Liver (tissue), 9 donors: ENCODE results near the gene SGCG. TPM values are rescaled to one million over a fixed set of nuclear protein-coding genes. Genes with fewer than 3 reads are reported as not detected.

Experiments used
- DNase-seq: peaks from one replicate; pipeline ENCODE4 v3.0.0-alpha.2; 2017; ENCODE audit warnings: low spot score
- H3K27ac ChIP-seq, 2 donors: one replicate each; pipeline ENCODE4 v1.7.0; 2013; ENCODE audit warnings: inconsistent platforms in 2 of 2, low read length in 2 of 2, control low read depth in 1 of 2, low read depth in 1 of 2, mild to moderate bottlenecking in 1 of 2
- H3K27me3 ChIP-seq, 4 donors: one replicate each; pipeline versions ENCODE4 v1.6.1 to v1.7.0; 2013; ENCODE audit warnings: low read length in 3 of 4, inconsistent platforms in 1 of 4, mild to moderate bottlenecking in 1 of 4, moderate library complexity in 1 of 4; ENCODE audit not compliant: control insufficient read depth in 4 of 4, insufficient read depth in 4 of 4
- H3K36me3 ChIP-seq, 4 donors: one replicate each; pipeline versions ENCODE4 v1.6.1 to v1.7.0; 2013; ENCODE audit warnings: low read length in 3 of 4, mild to moderate bottlenecking in 3 of 4, low read depth in 1 of 4, moderate library complexity in 1 of 4; ENCODE audit not compliant: control insufficient read depth in 4 of 4, insufficient read depth in 3 of 4
- H3K4me1 ChIP-seq, 4 donors: one replicate each; pipeline versions ENCODE4 v1.6.1 to v1.7.0; 2013; ENCODE audit warnings: low read length in 3 of 4, mild to moderate bottlenecking in 3 of 4, moderate library complexity in 1 of 4; ENCODE audit not compliant: control insufficient read depth in 4 of 4, insufficient read depth in 4 of 4
- H3K4me3 ChIP-seq, 3 donors: one replicate each; pipeline versions ENCODE4 v1.6.1 to v1.7.0; 2013; ENCODE audit warnings: low read length in 3 of 3, control low read depth in 1 of 3, low read depth in 1 of 3, mild to moderate bottlenecking in 1 of 3
- H3K9ac ChIP-seq, 2 donors: one replicate each; pipeline ENCODE4 v1.7.0; 2013; ENCODE audit warnings: low read length in 2 of 2, mild to moderate bottlenecking in 2 of 2, moderate library complexity in 2 of 2, control low read depth in 1 of 2, low read depth in 1 of 2
- H3K9me3 ChIP-seq, 4 donors: one replicate each; pipeline versions ENCODE4 v1.6.1 to v1.7.0; 2013; ENCODE audit warnings: low read length in 3 of 4; ENCODE audit not compliant: control insufficient read depth in 4 of 4
- EGR1 ChIP-seq, 2 donors: IDR thresholded peaks; 2 replicates each; pipeline ENCODE4 v1.6.1; 2016 to 2018; ENCODE audit warnings: antibody characterized with exemption in 2 of 2, low read depth in 2 of 2
- FOXA1 ChIP-seq: IDR thresholded peaks from 2 replicates; pipeline ENCODE4 v1.6.1; 2016; ENCODE audit warnings: antibody characterized with exemption
- HNF4A ChIP-seq, 2 donors: conservative IDR thresholded peaks; 2 replicates each; pipeline ENCODE4 v1.6.1; 2016; ENCODE audit warnings: antibody characterized with exemption in 2 of 2, mild to moderate bottlenecking in 2 of 2
- NR2F2 ChIP-seq: IDR thresholded peaks from 2 replicates; pipeline ENCODE4 v1.6.1; 2016; ENCODE audit warnings: antibody characterized with exemption
- RAD21 ChIP-seq, 2 donors: IDR thresholded peaks; 2 replicates each; pipeline ENCODE4 v1.6.1; 2016; ENCODE audit warnings: antibody characterized with exemption in 2 of 2, mild to moderate bottlenecking in 2 of 2
- RXRA ChIP-seq, 2 donors: IDR thresholded peaks; 2 replicates each; pipeline ENCODE4 v1.6.1; 2017 to 2018; ENCODE audit warnings: antibody characterized with exemption in 2 of 2, mild to moderate bottlenecking in 1 of 2
- TAF1 ChIP-seq: conservative IDR thresholded peaks from 2 replicates; pipeline ENCODE4 v1.6.1; 2016; ENCODE audit warnings: antibody characterized with exemption, mild to moderate bottlenecking
- YY1 ChIP-seq: IDR thresholded peaks from 2 replicates; pipeline ENCODE4 v1.6.1; 2016; ENCODE audit warnings: antibody characterized with exemption, mild to moderate bottlenecking
- WGBS: extraction: QIAGEN DNeasy Blood & Tissue Kit; methylation state at CpG from one replicate; pipeline ENCODE4 v1.1.7; 2013; 5-methylcytosine and 5-hydroxymethylcytosine counted together
- polyA plus RNA-seq, 2 donors: library from polyadenylated mRNA; stranded (reverse) in 1 of 2; unstranded in 1 of 2; fragments of 200-250 nt in 1 of 2; fragments of >200 nt in 1 of 2; fragmentation: Nextera tagmentation in 1 of 2; extraction: Ambion mirVana in 1 of 2; gene quantifications; one replicate each; pipeline versions ENCODE4 v1.2.1 to v1.2.3, GENCODE V29; 2013 to 2015
- total RNA-seq, 2 donors: library from RNA; depleted of rRNA; stranded (reverse); fragments of >200 nt; gene quantifications; one replicate each; pipeline ENCODE4 v1.2.3, GENCODE V29; 2014
- TF ChIP-seq, protein P1 (sequence below): IDR thresholded peaks from 2 replicates; pipeline ENCODE4 v1.6.1; 2016; ENCODE audit warnings: antibody characterized with exemption
- TF ChIP-seq, protein P2 (sequence below): fragments of 150-350 bp; IDR thresholded peaks from 2 replicates; pipeline ENCODE4 v1.5.1; 2017; ENCODE audit warnings: improper control_type of control experiment, low read depth, low read length; ENCODE audit not compliant: missing input control
- TF ChIP-seq, protein P3 (sequence below): IDR thresholded peaks from 2 replicates; pipeline ENCODE4 v1.6.1; 2016; ENCODE audit warnings: antibody characterized with exemption, mild to moderate bottlenecking
- TF ChIP-seq, protein P4 (sequence below): IDR thresholded peaks from 2 replicates; pipeline ENCODE4 v1.6.1; 2016; ENCODE audit warnings: antibody characterized with exemption
- donor health status: healthy.
- donor health status: healthy.
- donor health status: healthy.
- donor health status: healthy.
- donor health status: healthy.

SGCG gene
- total and polyA plus RNA-seq, 4 donors: not detected

DNA sequence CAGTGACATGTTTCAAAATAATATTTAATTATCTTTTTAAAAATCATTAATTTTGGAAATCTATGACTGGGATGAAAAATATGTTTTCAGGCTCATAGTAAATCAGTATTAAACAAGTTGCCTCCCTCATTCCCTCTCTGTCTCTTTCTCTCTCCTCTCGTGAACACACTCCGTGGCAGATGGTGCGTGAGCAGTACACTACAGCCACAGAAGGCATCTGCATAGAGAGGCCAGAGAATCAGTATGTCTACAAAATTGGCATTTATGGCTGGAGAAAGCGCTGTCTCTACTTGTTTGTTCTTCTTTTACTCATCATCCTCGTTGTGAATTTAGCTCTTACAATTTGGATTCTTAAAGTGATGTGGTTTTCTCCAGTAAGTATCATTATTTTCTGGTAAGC is 22.7 kb downstream of the SGCG start (continued):
- TF ChIP-seq, protein P1, sequence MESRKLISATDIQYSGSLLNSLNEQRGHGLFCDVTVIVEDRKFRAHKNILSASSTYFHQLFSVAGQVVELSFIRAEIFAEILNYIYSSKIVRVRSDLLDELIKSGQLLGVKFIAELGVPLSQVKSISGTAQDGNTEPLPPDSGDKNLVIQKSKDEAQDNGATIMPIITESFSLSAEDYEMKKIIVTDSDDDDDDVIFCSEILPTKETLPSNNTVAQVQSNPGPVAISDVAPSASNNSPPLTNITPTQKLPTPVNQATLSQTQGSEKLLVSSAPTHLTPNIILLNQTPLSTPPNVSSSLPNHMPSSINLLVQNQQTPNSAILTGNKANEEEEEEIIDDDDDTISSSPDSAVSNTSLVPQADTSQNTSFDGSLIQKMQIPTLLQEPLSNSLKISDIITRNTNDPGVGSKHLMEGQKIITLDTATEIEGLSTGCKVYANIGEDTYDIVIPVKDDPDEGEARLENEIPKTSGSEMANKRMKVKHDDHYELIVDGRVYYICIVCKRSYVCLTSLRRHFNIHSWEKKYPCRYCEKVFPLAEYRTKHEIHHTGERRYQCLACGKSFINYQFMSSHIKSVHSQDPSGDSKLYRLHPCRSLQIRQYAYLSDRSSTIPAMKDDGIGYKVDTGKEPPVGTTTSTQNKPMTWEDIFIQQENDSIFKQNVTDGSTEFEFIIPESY: no peak

DNA sequence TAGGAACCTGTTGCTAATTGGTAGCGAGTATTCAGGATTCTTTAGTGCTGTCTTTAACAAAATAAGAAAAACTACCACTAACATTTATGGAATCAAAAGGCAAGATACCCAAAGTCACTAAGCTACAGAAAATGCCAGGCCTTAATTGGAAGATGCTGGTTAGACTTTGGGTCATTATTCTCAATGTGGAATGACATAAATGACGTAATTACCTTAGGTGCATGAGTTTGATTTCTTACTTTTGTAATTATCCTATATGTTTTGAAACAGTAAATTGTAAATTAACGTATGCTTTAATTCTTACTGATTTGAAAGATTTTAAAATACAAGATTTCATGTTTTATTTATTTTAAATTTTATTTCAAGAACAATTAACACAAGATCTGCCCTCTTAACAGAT is 25.0 kb downstream of the SGCG start:
- TF ChIP-seq, protein P2, sequence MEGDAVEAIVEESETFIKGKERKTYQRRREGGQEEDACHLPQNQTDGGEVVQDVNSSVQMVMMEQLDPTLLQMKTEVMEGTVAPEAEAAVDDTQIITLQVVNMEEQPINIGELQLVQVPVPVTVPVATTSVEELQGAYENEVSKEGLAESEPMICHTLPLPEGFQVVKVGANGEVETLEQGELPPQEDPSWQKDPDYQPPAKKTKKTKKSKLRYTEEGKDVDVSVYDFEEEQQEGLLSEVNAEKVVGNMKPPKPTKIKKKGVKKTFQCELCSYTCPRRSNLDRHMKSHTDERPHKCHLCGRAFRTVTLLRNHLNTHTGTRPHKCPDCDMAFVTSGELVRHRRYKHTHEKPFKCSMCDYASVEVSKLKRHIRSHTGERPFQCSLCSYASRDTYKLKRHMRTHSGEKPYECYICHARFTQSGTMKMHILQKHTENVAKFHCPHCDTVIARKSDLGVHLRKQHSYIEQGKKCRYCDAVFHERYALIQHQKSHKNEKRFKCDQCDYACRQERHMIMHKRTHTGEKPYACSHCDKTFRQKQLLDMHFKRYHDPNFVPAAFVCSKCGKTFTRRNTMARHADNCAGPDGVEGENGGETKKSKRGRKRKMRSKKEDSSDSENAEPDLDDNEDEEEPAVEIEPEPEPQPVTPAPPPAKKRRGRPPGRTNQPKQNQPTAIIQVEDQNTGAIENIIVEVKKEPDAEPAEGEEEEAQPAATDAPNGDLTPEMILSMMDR: no peak
- no peak for TF ChIP-seq FOXA1
- no peak for TF ChIP-seq RXRA (IDR thresholded peaks at IDR 0.05)
- H3K9ac ChIP-seq: no peak overlapping the region
- H3K4me1 ChIP-seq: no peaks in the 10 kb centered on the region
- no peaks in the 10 kb centered on the region for H3K36me3 ChIP-seq
- H3K4me3 ChIP-seq: no peak overlapping the region
- 70% methylated on average over 3 of the region's 3 CpGs for WGBS
- no peak overlapping the region for H3K27ac ChIP-seq
- H3K27me3 ChIP-seq: peaks cover 0 to 2% (median 0%) of the 10 kb centered on the region in 4 donors
- H3K9me3 ChIP-seq: no peaks in the 10 kb centered on the region
- no peak for DNase-seq

DNA sequence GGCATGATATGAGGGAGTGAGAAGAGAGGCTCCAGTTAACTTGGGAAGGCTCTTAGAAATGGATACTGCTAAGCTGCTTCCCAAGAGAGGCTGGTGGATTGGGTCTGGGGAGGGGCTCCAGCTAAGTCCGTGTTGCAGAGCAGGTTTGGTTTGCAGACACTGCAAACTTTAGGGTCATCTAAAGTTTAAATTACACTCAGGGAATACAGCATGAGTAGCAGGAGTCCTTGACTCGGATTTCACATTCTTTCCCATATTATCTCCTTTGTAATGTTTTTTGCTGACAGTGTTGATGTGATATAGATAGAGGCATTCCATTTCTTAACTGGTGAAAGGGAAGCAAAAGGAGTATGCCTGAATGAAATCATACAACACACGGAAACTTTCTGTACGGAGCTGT is 31.9 kb downstream of the SGCG start:
- H3K27me3 ChIP-seq: no peaks in the 10 kb centered on the region
- no peaks in the 10 kb centered on the region for H3K36me3 ChIP-seq
- no peak for DNase-seq
- H3K9me3 ChIP-seq: no peaks in the 10 kb centered on the region
- no peak overlapping the region for H3K4me3 ChIP-seq
- H3K9ac ChIP-seq: no peak overlapping the region
- TF ChIP-seq NR2F2 (no peak), EGR1 (IDR thresholded peaks at IDR 0.05; ENCODE audit: low read depth in 2 of 2) (no peak), YY1 (no peak), TAF1 (no peak), RAD21 (IDR thresholded peaks at IDR 0.05) (no peak), HNF4A (conservative IDR thresholded peaks at IDR 0.05) (no peak)
- TF ChIP-seq, protein P3, sequence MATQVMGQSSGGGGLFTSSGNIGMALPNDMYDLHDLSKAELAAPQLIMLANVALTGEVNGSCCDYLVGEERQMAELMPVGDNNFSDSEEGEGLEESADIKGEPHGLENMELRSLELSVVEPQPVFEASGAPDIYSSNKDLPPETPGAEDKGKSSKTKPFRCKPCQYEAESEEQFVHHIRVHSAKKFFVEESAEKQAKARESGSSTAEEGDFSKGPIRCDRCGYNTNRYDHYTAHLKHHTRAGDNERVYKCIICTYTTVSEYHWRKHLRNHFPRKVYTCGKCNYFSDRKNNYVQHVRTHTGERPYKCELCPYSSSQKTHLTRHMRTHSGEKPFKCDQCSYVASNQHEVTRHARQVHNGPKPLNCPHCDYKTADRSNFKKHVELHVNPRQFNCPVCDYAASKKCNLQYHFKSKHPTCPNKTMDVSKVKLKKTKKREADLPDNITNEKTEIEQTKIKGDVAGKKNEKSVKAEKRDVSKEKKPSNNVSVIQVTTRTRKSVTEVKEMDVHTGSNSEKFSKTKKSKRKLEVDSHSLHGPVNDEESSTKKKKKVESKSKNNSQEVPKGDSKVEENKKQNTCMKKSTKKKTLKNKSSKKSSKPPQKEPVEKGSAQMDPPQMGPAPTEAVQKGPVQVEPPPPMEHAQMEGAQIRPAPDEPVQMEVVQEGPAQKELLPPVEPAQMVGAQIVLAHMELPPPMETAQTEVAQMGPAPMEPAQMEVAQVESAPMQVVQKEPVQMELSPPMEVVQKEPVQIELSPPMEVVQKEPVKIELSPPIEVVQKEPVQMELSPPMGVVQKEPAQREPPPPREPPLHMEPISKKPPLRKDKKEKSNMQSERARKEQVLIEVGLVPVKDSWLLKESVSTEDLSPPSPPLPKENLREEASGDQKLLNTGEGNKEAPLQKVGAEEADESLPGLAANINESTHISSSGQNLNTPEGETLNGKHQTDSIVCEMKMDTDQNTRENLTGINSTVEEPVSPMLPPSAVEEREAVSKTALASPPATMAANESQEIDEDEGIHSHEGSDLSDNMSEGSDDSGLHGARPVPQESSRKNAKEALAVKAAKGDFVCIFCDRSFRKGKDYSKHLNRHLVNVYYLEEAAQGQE: no peak
- TF ChIP-seq, protein P4, sequence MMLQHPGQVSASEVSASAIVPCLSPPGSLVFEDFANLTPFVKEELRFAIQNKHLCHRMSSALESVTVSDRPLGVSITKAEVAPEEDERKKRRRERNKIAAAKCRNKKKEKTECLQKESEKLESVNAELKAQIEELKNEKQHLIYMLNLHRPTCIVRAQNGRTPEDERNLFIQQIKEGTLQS: no peak
- TF ChIP-seq, protein P1: no peak
- H3K27ac ChIP-seq: no peak overlapping the region
- 45% methylated on average over 4 of the region's 4 CpGs for WGBS
- H3K4me1 ChIP-seq: no peaks in the 10 kb centered on the region
